ENCODE measurements around the gene CPA5.

GRCh38 chr7:130350945-130351790, 6.6 kb downstream of the CPA5 start:
- TF ChIP-seq POLR2A (IDR thresholded peaks at IDR 0.05) (no peak), CTCF (IDR thresholded peaks at IDR 0.05) (no peak), EP300 (IDR thresholded peaks at IDR 0.05) (no peak)

All from tibial nerve (tissue), 4 donors.